GM12892 (cell line): ENCODE measurements around the gene NSUN7.

Source experiments
- DNase-seq: peaks from one replicate; pipeline ENCODE4 v3.0.0; 2011; ENCODE audit not compliant: insufficient read length
- FAIRE-seq: peaks from 2 replicates; lab custom pipeline; 2011; peaks lifted over from hg19 to GRCh38; lab: Jason Lieb, UNC
- POLR2A ChIP-seq: IDR thresholded peaks from 2 replicates; pipeline ENCODE4 v1.6.1; 2011; ENCODE audit warnings: low read depth, low read length, control low read depth
- POLR2AphosphoS5 ChIP-seq: IDR thresholded peaks from 2 replicates; pipeline ENCODE4 v1.6.1; 2011; ENCODE audit warnings: low read depth, low read length, control low read depth
- TAF1 ChIP-seq: IDR thresholded peaks from 2 replicates; pipeline ENCODE4 v1.6.1; 2011; ENCODE audit warnings: low read depth, mild to moderate bottlenecking, control low read depth, low read length, borderline replicate concordance

Gene NSUN7

DNA sequence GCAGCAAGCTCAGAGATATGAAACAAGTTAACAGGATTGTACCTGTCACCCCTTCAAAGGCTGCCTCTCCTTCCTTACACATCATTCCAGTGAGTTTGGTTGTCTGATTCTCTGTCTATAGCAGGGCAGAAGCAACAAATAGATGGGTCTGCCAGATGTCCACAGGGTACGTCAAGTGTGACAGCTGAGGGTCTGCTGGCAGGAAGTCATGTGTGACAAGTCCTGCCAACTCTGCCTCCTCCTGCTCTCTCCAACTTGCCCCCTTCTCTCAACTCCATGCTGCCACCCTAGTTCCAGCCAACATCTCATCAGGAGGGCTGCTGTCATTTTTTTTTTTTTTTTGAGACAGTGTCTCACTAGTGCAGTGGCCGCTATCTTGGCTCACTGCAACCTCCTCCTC, 109.2 kb downstream of the NSUN7 start:
- no peak for DNase-seq
- TF ChIP-seq TAF1, result no peak
- TF ChIP-seq POLR2AphosphoS5, result no peak
- TF ChIP-seq POLR2A, result no peak
- no peak for FAIRE-seq
